C4-2B (cell line): ENCODE data around the gene HAUS5.
"Not testable (repeated sequence)": the region's sequence is repeated elsewhere in the genome, so short reads cannot be mapped to it uniquely, and the experiment has no call there.

Experiments
- H3K27ac ChIP-seq: fragments of 450-650 bp; 2 replicates; pipeline ENCODE4 v1.5.1; 2017
- ZFX ChIP-seq: fragments of 450-650 bp; IDR thresholded peaks from 2 replicates; pipeline ENCODE4 v1.6.1; 2017
- TF ChIP-seq, protein P1 (sequence below): fragments of 450-650 bp; conservative IDR thresholded peaks from 2 replicates; pipeline ENCODE4 v1.5.1; 2017; ENCODE audit warnings: mild to moderate bottlenecking

The HAUS5 gene

GRCh38 chr19:35595928-35596327 lies 16.6 kb upstream of the HAUS5 start:
- TF ChIP-seq, protein P1, sequence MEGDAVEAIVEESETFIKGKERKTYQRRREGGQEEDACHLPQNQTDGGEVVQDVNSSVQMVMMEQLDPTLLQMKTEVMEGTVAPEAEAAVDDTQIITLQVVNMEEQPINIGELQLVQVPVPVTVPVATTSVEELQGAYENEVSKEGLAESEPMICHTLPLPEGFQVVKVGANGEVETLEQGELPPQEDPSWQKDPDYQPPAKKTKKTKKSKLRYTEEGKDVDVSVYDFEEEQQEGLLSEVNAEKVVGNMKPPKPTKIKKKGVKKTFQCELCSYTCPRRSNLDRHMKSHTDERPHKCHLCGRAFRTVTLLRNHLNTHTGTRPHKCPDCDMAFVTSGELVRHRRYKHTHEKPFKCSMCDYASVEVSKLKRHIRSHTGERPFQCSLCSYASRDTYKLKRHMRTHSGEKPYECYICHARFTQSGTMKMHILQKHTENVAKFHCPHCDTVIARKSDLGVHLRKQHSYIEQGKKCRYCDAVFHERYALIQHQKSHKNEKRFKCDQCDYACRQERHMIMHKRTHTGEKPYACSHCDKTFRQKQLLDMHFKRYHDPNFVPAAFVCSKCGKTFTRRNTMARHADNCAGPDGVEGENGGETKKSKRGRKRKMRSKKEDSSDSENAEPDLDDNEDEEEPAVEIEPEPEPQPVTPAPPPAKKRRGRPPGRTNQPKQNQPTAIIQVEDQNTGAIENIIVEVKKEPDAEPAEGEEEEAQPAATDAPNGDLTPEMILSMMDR: no peak
- TF ChIP-seq ZFX: no peak
- no peak overlapping the region for H3K27ac ChIP-seq

GRCh38 chr19:35596366-35596999 lies 16.1 kb upstream of the HAUS5 start:
- H3K27ac ChIP-seq: no peak overlapping the region
- no peak for TF ChIP-seq ZFX
- TF ChIP-seq, protein P1: no peak

DNA sequence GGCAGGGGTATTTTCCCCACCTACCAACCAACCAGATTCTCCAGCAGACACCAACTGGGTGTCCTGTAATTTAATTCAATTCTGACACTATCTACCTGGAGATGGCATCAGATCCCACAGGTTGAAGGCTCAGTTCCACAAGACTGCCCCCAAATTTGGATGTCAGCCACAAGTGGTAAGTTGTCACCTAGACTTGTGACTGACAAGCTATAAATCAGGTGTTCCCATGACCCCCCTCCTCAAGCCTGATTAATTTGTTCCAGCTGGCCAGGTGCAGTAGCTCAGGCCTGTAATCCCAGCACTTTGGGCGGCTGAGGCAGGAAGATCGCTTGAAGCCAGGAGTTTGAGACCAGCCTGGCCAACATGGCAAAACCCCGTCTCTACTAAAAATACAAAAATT lies 10.6 kb upstream of the HAUS5 start:
- H3K27ac ChIP-seq: no peak overlapping the region
- TF ChIP-seq, protein P1: no peak
- TF ChIP-seq ZFX: no peak

DNA sequence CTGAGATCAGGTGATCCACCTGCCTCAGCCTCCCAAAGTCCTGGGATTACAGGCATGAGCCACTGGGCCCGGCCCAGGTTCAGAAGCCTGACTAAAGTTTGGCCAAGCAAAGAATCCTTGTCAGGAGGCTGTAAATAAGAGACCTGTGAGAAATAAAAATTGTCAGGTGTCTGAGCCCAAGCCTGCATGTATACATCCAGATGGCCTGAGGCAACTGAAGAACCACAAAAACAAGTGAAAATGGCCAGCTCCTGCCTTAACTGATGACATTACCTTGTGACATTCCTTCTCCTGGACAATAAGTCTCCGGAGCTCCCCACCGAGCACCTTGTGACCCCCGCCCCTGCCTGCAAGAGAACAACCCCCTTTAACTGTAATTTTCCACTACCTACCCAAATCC lies 8.1 kb upstream of the HAUS5 start:
- not testable (repeated sequence) for H3K27ac ChIP-seq

DNA sequence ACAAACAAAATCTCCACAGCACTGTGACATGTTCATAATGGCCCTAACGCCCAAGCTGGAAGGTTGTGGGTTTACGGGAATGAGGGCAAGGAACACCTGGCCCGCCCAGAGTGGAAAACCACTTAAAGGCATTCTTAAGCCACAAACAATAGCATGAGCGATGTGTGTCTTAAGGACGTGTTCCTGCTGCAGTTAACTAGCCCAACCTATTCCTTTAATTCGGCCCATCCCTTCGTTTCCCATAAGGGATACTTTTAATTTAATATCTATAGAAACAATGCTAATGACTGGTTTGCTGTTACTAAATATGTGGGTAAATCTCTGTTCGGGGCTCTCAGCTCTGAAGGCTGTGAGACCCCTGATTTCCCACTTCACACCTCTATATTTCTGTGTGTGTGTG lies 5.4 kb upstream of the HAUS5 start:
- not testable (repeated sequence) for H3K27ac ChIP-seq

DNA sequence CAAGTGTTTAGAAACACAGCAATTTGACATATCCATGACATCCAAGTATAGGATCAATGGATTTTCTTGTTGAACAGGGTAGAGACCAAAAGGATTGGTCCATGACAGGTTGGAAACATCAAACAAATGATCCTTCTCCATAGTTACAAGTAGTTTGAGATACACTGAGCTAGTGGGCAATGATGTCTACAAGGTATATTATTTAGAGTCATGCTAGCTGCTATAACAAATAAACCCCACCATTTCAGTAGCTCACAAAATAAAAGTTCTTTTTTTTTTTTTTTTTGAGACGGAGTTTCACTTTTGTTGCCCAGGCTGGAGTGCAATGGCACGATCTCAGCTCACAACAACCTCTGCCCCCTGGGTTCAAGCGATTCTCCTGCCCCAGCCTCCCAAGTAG lies 4.9 kb upstream of the HAUS5 start:
- TF ChIP-seq ZFX: no peak
- TF ChIP-seq, protein P1: no peak
- H3K27ac ChIP-seq: no peak overlapping the region

- TF ChIP-seq, protein P1: no peak
- no peak for TF ChIP-seq ZFX
- H3K27ac ChIP-seq: no peak overlapping the region
These were observed 4.3 kb upstream of the HAUS5 start for GRCh38 chr19:35608251-35608650.

- no peak overlapping the region for H3K27ac ChIP-seq
- TF ChIP-seq ZFX: no peak
- TF ChIP-seq, protein P1: no peak
These were observed 2.6 kb upstream of the HAUS5 start for GRCh38 chr19:35609851-35610353.
